Measurements from ENCODE around the gene SLX1A.
"Not testable (repeated sequence)": the region's sequence is repeated elsewhere in the genome, so short reads cannot be mapped to it uniquely, and the experiment has no call there.

SLX1A gene

DNA sequence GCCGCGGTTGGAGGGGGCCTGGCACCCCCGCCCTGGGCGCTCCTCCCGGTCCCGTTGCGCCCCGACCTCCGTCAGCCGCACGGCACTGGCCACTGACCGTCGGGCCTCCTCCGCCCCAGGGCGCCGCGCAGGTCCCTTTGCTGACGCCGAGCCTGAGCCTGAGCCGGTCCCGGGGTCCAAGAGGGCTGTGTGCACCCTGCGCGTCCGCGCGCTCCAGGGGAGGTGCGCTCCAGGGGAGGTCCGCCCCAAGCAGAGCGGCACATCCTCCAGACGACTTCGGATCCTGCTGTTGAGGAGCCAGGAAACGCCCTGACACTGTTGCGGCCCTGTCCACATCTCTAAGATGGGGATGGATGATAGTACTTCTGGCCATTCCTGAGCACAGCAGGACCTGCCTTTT, 12.6 kb downstream of the SLX1A start:
- DNase-seq; intact Hi-C loops (cut with DNase I): not testable (repeated sequence)

GRCh38 chr16:30207063-30207704, 13.5 kb downstream of the SLX1A start:
- intact Hi-C loops (cut with DNase I), result not testable (repeated sequence)
- peak in 3 of 42 donors; percentile 0 to 22 (median 5) for DNase-seq

- DNase-seq, result peak in 16 of 42 donors; percentile 0 to 44 (median 8)
- intact Hi-C loops (cut with DNase I), result not testable (repeated sequence)
Observed at GRCh38 chr16:30209032-30209431, 15.4 kb downstream of the SLX1A start.

GRCh38 chr16:30211414-30211813, 17.7 kb downstream of the SLX1A start:
- intact Hi-C loops (cut with DNase I); DNase-seq: not testable (repeated sequence)

DNA sequence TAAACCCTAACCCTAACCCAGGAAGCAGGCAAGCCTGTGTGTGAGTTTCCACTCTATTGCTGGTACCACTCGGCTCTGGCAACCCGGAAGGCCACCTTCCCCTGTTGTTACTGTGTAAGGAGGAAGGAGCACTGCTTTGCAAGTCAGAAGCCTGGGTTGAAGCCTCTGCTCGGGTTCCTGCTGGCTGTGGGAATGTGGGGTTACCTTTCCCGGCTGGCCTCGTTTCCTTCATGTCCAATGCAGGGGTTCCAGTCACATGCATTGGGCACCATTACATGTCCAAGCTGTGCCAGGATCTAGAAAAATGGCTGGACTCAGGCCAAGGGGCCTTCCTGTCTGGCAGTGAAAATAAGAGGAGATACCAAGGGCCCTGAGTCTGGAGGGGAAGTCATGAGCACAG, 23.4 kb downstream of the SLX1A start:
- DNase-seq, result peak in 8 of 42 donors; percentile 0 to 8 (median 3)
- intact Hi-C loops (cut with DNase I), result not testable (repeated sequence)
